SK-N-SH treated with all-trans-retinoic acid at 6 μM for 48 hours (cell line): Measurements from ENCODE around the gene SMPD3.

Source experiments
- ATAC-seq: fragments of 200-7000 bp; cut with Tn5 transposase; 3 replicates; pipeline ENCODE4 v1.9.1; 2020; ENCODE audit warnings: mild to moderate bottlenecking, moderate library complexity
- ARNTL ChIP-seq: fragments of 450-650 bp; formaldehyde crosslinking; IDR thresholded peaks from 2 replicates; pipeline ENCODE4 v1.5.0; 2020; ENCODE audit warnings: low read depth, mild to moderate bottlenecking, moderate library complexity, borderline replicate concordance
- BACH2 ChIP-seq: fragments of 250-450 bp; sonication (Bioruptor Pico); IDR thresholded peaks from 2 replicates; pipeline ENCODE4 v1.9.0; 2021; ENCODE audit warnings: mild to moderate bottlenecking, borderline replicate concordance
- CSDC2 ChIP-seq: fragments of 250-450 bp; sonication (Bioruptor Pico); IDR thresholded peaks from 2 replicates; pipeline ENCODE4 v1.5.0; 2020; ENCODE audit warnings: mild to moderate bottlenecking, moderate library complexity
- ESRRG ChIP-seq: fragments of 250-450 bp; sonication (Bioruptor Pico); IDR thresholded peaks from 2 replicates; pipeline ENCODE4 v1.6.1; 2021; ENCODE audit warnings: mild to moderate bottlenecking
- GLIS3 ChIP-seq: fragments of 250-450 bp; sonication (Bioruptor Pico); IDR thresholded peaks from 2 replicates; pipeline ENCODE4 v1.5.0; 2020; ENCODE audit warnings: mild to moderate bottlenecking, moderate library complexity
- ISL1 ChIP-seq: fragments of 250-450 bp; sonication (Bioruptor Pico); IDR thresholded peaks from 2 replicates; pipeline ENCODE4 v2.1.2; 2022; ENCODE audit warnings: mild to moderate bottlenecking, moderate library complexity
- OSR1 ChIP-seq: fragments of 250-450 bp; sonication (Bioruptor Pico); IDR thresholded peaks from 2 replicates; pipeline ENCODE4 v1.8.0; 2022; ENCODE audit warnings: moderate library complexity, mild to moderate bottlenecking, inconsistent platforms
- PPARA ChIP-seq: fragments of 250-450 bp; sonication (Bioruptor Pico); IDR thresholded peaks from 2 replicates; pipeline ENCODE4 v1.5.0; 2020; ENCODE audit warnings: mild to moderate bottlenecking, borderline replicate concordance
- RARB ChIP-seq: fragments of 250-450 bp; sonication (Bioruptor Pico); IDR thresholded peaks from 2 replicates; pipeline ENCODE4 v1.8.0; 2021; ENCODE audit warnings: mild to moderate bottlenecking, moderate library complexity
- SNAI2 ChIP-seq: fragments of 250-450 bp; sonication (Bioruptor Pico); IDR thresholded peaks from 2 replicates; pipeline ENCODE4 v1.5.0; 2020; ENCODE audit warnings: mild to moderate bottlenecking, moderate library complexity
- TCF4 ChIP-seq: fragments of 250-450 bp; sonication (Bioruptor Pico); IDR thresholded peaks from 2 replicates; pipeline ENCODE4 v1.8.0; 2021; ENCODE audit warnings: mild to moderate bottlenecking, moderate library complexity, borderline replicate concordance
- TOX ChIP-seq: fragments of 250-450 bp; sonication (Bioruptor Pico); IDR thresholded peaks from 2 replicates; pipeline ENCODE4 v1.8.0; 2021; ENCODE audit warnings: mild to moderate bottlenecking, moderate library complexity, borderline replicate concordance
- ZC3H10 ChIP-seq: fragments of 250-450 bp; sonication (Bioruptor Pico); IDR thresholded peaks from 2 replicates; pipeline ENCODE4 v1.5.1; 2021; ENCODE audit warnings: mild to moderate bottlenecking, moderate library complexity
- ZFP3 ChIP-seq: fragments of 250-450 bp; sonication (Bioruptor Pico); IDR thresholded peaks from 2 replicates; pipeline ENCODE4 v1.5.0; 2020; ENCODE audit warnings: mild to moderate bottlenecking, moderate library complexity
- ZFP30 ChIP-seq: fragments of 450-650 bp; formaldehyde crosslinking; IDR thresholded peaks from 2 replicates; pipeline ENCODE4 v1.5.0; 2022; ENCODE audit warnings: mild to moderate bottlenecking, moderate library complexity
- ZNF565 ChIP-seq: fragments of 450-650 bp; formaldehyde crosslinking; conservative IDR thresholded peaks from 2 replicates; pipeline ENCODE4 v1.5.0; 2020; ENCODE audit warnings: low read depth, mild to moderate bottlenecking, moderate library complexity
- ZNF70 ChIP-seq: fragments of 450-650 bp; formaldehyde crosslinking; IDR thresholded peaks from 2 replicates; pipeline ENCODE4 v1.5.0; 2020; ENCODE audit warnings: mild to moderate bottlenecking, moderate library complexity
- ZNF8 ChIP-seq: fragments of 450-650 bp; formaldehyde crosslinking; IDR thresholded peaks from 2 replicates; pipeline ENCODE4 v1.5.0; 2020; ENCODE audit warnings: mild to moderate bottlenecking, moderate library complexity
- TF ChIP-seq, protein P1 (sequence below): fragments of 250-450 bp; sonication (Bioruptor Pico); IDR thresholded peaks from 2 replicates; pipeline ENCODE4 v1.5.0; 2020; ENCODE audit warnings: mild to moderate bottlenecking, moderate library complexity
- TF ChIP-seq, protein P2 (sequence below): fragments of 250-450 bp; sonication (Bioruptor Pico); IDR thresholded peaks from 2 replicates; pipeline ENCODE4 v1.8.0; 2020; ENCODE audit warnings: mild to moderate bottlenecking, moderate library complexity, borderline replicate concordance
- TF ChIP-seq, protein P3 (sequence below): fragments of 250-450 bp; sonication (Bioruptor Pico); IDR thresholded peaks from 2 replicates; pipeline ENCODE4 v1.5.1; 2021; ENCODE audit warnings: mild to moderate bottlenecking, moderate library complexity
- TF ChIP-seq, protein P4 (sequence below): fragments of 250-450 bp; sonication (Bioruptor Pico); IDR thresholded peaks from 2 replicates; pipeline ENCODE4 v1.5.1; 2020; ENCODE audit warnings: low read depth, mild to moderate bottlenecking, moderate library complexity

The SMPD3 gene

DNA sequence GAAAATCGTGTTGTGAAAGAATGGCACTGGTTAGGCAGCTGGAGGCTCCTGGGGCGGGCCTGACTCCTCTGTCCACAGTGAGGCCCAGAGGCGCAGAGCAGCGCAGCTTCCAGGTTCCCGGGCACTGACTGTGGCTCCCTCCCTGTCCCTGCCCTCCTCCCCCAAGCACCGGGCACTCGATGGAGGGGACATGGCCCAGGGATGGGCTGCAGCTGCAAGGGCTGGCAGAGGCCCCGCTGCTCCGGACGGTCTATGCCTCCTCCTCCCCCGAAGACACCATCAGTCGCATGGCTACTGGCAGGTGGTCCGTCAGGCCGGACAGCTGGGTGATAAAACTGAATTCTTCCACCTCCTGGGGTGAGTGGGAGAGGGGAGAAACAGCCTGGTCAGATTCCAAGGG lies 87.4 kb downstream of the SMPD3 start:
- TF ChIP-seq BACH2 (CRISPR knock-in tag) (no peak), PPARA (CRISPR knock-in tag) (no peak), GLIS3 (CRISPR knock-in tag) (no peak), OSR1 (CRISPR knock-in tag) (no peak), CSDC2 (CRISPR knock-in tag) (no peak)

DNA sequence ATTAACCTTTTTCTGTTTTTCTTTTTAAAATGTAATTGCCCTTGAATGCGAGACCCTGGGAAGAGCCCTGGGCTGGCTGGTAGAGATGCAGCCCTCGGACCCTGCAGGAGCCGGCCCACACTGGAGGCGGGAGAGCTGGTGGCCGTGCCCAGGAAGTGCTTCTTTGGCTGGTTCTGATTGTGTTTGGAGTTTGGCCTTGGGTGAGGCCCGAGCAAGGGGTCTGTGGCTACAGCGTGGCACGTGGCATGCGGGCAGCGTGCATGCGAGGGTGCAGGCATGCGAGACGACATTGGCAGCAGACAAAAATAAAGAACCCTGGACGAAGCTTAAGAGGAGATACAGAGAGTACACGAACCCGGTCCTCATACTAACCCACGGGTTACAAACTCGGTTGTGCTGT lies 87.8 kb downstream of the SMPD3 start:
- no peak for ATAC-seq
- no peak for TF ChIP-seq SNAI2 (CRISPR knock-in tag)
- TF ChIP-seq, protein P1, sequence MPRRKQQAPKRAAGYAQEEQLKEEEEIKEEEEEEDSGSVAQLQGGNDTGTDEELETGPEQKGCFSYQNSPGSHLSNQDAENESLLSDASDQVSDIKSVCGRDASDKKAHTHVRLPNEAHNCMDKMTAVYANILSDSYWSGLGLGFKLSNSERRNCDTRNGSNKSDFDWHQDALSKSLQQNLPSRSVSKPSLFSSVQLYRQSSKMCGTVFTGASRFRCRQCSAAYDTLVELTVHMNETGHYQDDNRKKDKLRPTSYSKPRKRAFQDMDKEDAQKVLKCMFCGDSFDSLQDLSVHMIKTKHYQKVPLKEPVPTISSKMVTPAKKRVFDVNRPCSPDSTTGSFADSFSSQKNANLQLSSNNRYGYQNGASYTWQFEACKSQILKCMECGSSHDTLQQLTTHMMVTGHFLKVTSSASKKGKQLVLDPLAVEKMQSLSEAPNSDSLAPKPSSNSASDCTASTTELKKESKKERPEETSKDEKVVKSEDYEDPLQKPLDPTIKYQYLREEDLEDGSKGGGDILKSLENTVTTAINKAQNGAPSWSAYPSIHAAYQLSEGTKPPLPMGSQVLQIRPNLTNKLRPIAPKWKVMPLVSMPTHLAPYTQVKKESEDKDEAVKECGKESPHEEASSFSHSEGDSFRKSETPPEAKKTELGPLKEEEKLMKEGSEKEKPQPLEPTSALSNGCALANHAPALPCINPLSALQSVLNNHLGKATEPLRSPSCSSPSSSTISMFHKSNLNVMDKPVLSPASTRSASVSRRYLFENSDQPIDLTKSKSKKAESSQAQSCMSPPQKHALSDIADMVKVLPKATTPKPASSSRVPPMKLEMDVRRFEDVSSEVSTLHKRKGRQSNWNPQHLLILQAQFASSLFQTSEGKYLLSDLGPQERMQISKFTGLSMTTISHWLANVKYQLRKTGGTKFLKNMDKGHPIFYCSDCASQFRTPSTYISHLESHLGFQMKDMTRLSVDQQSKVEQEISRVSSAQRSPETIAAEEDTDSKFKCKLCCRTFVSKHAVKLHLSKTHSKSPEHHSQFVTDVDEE (CRISPR knock-in tag) = no peak
- no peak for TF ChIP-seq ZNF8 (CRISPR knock-in tag)
- no peak for TF ChIP-seq ZFP30
- TF ChIP-seq, protein P2, sequence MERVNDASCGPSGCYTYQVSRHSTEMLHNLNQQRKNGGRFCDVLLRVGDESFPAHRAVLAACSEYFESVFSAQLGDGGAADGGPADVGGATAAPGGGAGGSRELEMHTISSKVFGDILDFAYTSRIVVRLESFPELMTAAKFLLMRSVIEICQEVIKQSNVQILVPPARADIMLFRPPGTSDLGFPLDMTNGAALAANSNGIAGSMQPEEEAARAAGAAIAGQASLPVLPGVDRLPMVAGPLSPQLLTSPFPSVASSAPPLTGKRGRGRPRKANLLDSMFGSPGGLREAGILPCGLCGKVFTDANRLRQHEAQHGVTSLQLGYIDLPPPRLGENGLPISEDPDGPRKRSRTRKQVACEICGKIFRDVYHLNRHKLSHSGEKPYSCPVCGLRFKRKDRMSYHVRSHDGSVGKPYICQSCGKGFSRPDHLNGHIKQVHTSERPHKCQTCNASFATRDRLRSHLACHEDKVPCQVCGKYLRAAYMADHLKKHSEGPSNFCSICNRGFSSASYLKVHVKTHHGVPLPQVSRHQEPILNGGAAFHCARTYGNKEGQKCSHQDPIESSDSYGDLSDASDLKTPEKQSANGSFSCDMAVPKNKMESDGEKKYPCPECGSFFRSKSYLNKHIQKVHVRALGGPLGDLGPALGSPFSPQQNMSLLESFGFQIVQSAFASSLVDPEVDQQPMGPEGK (CRISPR knock-in tag) = no peak
- no peak for TF ChIP-seq GLIS3 (CRISPR knock-in tag)
- TF ChIP-seq CSDC2 (CRISPR knock-in tag) = no peak
- TF ChIP-seq BACH2 (CRISPR knock-in tag) = no peak
- no peak for TF ChIP-seq ISL1 (CRISPR knock-in tag)
- TF ChIP-seq ZC3H10 (CRISPR knock-in tag) = no peak
- TF ChIP-seq, protein P3, sequence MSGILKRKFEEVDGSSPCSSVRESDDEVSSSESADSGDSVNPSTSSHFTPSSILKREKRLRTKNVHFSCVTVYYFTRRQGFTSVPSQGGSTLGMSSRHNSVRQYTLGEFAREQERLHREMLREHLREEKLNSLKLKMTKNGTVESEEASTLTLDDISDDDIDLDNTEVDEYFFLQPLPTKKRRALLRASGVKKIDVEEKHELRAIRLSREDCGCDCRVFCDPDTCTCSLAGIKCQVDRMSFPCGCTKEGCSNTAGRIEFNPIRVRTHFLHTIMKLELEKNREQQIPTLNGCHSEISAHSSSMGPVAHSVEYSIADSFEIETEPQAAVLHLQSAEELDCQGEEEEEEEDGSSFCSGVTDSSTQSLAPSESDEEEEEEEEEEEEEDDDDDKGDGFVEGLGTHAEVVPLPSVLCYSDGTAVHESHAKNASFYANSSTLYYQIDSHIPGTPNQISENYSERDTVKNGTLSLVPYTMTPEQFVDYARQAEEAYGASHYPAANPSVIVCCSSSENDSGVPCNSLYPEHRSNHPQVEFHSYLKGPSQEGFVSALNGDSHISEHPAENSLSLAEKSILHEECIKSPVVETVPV (CRISPR knock-in tag) = no peak
- no peak for TF ChIP-seq OSR1 (CRISPR knock-in tag)
- TF ChIP-seq ZNF70 (CRISPR knock-in tag) = no peak
- TF ChIP-seq ZFP3 (CRISPR knock-in tag) = no peak
- no peak for TF ChIP-seq TCF4 (CRISPR knock-in tag)
- no peak for TF ChIP-seq ESRRG (CRISPR knock-in tag)
- no peak for TF ChIP-seq ZNF565
- no peak for TF ChIP-seq TOX (CRISPR knock-in tag)
- TF ChIP-seq, protein P4, sequence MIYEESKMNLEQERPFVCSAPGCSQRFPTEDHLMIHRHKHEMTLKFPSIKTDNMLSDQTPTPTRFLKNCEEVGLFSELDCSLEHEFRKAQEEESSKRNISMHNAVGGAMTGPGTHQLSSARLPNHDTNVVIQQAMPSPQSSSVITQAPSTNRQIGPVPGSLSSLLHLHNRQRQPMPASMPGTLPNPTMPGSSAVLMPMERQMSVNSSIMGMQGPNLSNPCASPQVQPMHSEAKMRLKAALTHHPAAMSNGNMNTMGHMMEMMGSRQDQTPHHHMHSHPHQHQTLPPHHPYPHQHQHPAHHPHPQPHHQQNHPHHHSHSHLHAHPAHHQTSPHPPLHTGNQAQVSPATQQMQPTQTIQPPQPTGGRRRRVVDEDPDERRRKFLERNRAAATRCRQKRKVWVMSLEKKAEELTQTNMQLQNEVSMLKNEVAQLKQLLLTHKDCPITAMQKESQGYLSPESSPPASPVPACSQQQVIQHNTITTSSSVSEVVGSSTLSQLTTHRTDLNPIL (CRISPR knock-in tag) = no peak

More for the DNA sequence above, 87.4 kb downstream of the SMPD3 start:
- no peak for ATAC-seq

DNA sequence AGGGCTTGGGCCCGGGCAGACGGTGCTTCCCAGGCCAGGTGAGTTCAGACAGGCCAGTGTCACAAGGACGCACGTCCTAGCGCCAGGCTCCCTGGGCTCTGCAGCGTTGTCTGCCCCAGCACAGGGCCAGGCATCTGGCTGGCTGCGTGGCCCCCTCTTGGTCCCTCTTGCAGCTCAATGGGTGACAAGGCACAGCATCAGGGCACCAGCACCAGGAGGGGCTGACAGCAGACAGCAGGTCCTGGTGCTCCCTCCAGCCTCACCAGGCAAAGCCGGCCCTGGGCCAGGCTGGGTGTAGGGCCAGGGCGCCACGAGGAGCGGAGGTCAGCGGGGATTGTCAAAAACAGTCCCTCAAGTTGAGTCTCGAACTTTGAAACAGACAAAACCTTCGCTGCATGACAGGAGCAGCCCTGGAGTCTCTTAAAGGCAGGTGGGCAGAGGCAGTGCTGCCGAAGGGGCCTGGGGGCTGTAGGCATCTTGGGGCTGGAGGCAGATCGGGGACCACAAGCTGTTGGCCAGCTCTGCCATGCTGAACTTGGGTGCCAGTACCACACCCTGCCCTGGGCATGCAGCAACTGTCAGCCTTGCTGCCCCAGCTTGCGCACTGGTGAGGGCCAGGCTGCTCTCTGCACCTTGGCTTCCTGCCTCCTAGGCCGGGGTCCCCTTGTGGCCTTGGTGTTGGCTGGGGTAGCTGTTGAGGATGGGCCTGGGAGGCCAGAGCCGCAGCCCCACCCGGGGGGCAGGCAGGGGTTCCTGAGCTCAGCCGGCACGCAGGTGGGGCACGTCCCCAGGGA lies 88.7 kb downstream of the SMPD3 start:
- no peak for ATAC-seq
- no peak for TF ChIP-seq ISL1 (CRISPR knock-in tag)
- no peak for TF ChIP-seq GLIS3 (CRISPR knock-in tag)
- no peak for TF ChIP-seq TOX (CRISPR knock-in tag)
- TF ChIP-seq TCF4 (CRISPR knock-in tag) = no peak
- no peak for TF ChIP-seq PPARA (CRISPR knock-in tag)
- TF ChIP-seq ZNF8 (CRISPR knock-in tag) = no peak
- no peak for TF ChIP-seq RARB
- no peak for TF ChIP-seq ARNTL (CRISPR knock-in tag)
- no peak for TF ChIP-seq ZC3H10 (CRISPR knock-in tag)
- TF ChIP-seq BACH2 (CRISPR knock-in tag) = no peak
- TF ChIP-seq ZFP30 = no peak
- TF ChIP-seq, protein P1 (CRISPR knock-in tag) = no peak
- no peak for TF ChIP-seq SNAI2 (CRISPR knock-in tag)
- TF ChIP-seq ZNF565 = no peak
- TF ChIP-seq, protein P4 (CRISPR knock-in tag) = no peak
- no peak for TF ChIP-seq OSR1 (CRISPR knock-in tag)
- TF ChIP-seq CSDC2 (CRISPR knock-in tag) = no peak
